Anterior cingulate cortex (tissue), 58 donors: ENCODE data around the gene C3orf70.

Experiments used
- DNase-seq, 58 donors: peaks; one replicate each; lab custom pipeline; 2025; lab: John Stamatoyannopoulos, UW

Gene C3orf70

GRCh38 chr3:185152410-185153170 is at the start of gene C3orf70:
Gene C3orf70 (minus strand): TSS chr3:185153060. CDS start chr3:185152823, 237 bp downstream.
- peak in 54 of 58 donors; percentile 21 to 84 (median 66) for DNase-seq

GRCh38 chr3:185200639-185201038 is 47.8 kb upstream of the C3orf70 start:
- DNase-seq, result no peak

GRCh38 chr3:185199671-185200070 is 46.8 kb upstream of the C3orf70 start:
- no peak for DNase-seq

- no peak for DNase-seq
These were observed 46.3 kb upstream of the C3orf70 start for GRCh38 chr3:185199206-185199605.

- no peak for DNase-seq
These were observed 44.2 kb upstream of the C3orf70 start for GRCh38 chr3:185197068-185197467.

GRCh38 chr3:185195652-185196051 is 42.8 kb upstream of the C3orf70 start:
- no peak for DNase-seq

- no peak for DNase-seq
These were observed 36.0 kb upstream of the C3orf70 start for GRCh38 chr3:185188816-185189215.

- no peak for DNase-seq
These were observed 34.5 kb upstream of the C3orf70 start for GRCh38 chr3:185187391-185187790.

GRCh38 chr3:185176750-185177359 is 24.0 kb upstream of the C3orf70 start:
- peak in 16 of 58 donors; percentile 0 to 32 (median 14) for DNase-seq

GRCh38 chr3:185175370-185175987 is 22.6 kb upstream of the C3orf70 start:
- DNase-seq, result peak in 54 of 58 donors; percentile 8 to 87 (median 60)

GRCh38 chr3:185172086-185173049 is 19.5 kb upstream of the C3orf70 start:
- DNase-seq, result peak in 6 of 58 donors; percentile 13 to 38 (median 20)

GRCh38 chr3:185164428-185165217 is 11.8 kb upstream of the C3orf70 start:
- DNase-seq, result no peak

GRCh38 chr3:185162634-185163033 is 9.8 kb upstream of the C3orf70 start:
- DNase-seq, result no peak

- DNase-seq, result no peak
These were observed 8.9 kb upstream of the C3orf70 start for GRCh38 chr3:185161761-185162160.

GRCh38 chr3:185157347-185157746 is 4.5 kb upstream of the C3orf70 start:
- DNase-seq, result no peak

- no peak for DNase-seq
These were observed 2.8 kb upstream of the C3orf70 start for GRCh38 chr3:185155678-185156077.

- peak in 51 of 58 donors; percentile 4 to 89 (median 46) for DNase-seq
These were observed 1.2 kb upstream of the C3orf70 start for GRCh38 chr3:185153861-185154629.

GRCh38 chr3:185153171-185153771 is 411 bp upstream of the C3orf70 start:
- DNase-seq, result peak in 22 of 58 donors; percentile 10 to 80 (median 48)
